Prostate gland (tissue), 2 donors: Measurements from ENCODE around the gene KCNJ2. TPM values are rescaled to one million over a fixed set of nuclear protein-coding genes. Genes with fewer than 3 reads are reported as not detected.

Experiments
- DNase-seq: peaks from one replicate; pipeline ENCODE4 v3.0.0-alpha.2; 2019; ENCODE audit warnings: low spot score
- H3K27ac ChIP-seq, 2 donors: fragments of 200-600 bp; sonication (generic); 2 replicates each; pipeline ENCODE4 v1.5.1; 2017 to 2019
- H3K27me3 ChIP-seq: fragments of 200-600 bp; sonication (generic); replicated peaks from 2 replicates; pipeline ENCODE4 v1.5.1; 2019; ENCODE audit not compliant: insufficient read depth
- H3K36me3 ChIP-seq, 2 donors: fragments of 200-600 bp; sonication (generic); 1 replicate in 1 of 2; 2 replicates in 1 of 2; pipeline versions ENCODE4 v1.5.1 to v1.8.1; 2017 to 2019
- H3K4me1 ChIP-seq: fragments of 200-600 bp; sonication (generic); replicated peaks from 2 replicates; pipeline ENCODE4 v1.5.1; 2019
- H3K4me3 ChIP-seq, 2 donors: fragments of 200-600 bp; sonication (generic); 2 replicates each; pipeline ENCODE4 v1.5.1; 2017 to 2019
- H3K9me3 ChIP-seq: fragments of 200-600 bp; sonication (generic); 2 replicates; pipeline ENCODE4 v1.5.1; 2017
- POLR2A ChIP-seq: fragments of 450-650 bp; IDR thresholded peaks from one replicate; pipeline ENCODE4 v1.6.1; 2016; ENCODE audit warnings: antibody characterized with exemption, mild to moderate bottlenecking
- POLR2AphosphoS5 ChIP-seq: sonication (generic); formaldehyde crosslinking; IDR thresholded peaks from one replicate; pipeline ENCODE4 v1.6.1; 2017; ENCODE audit warnings: antibody characterized with exemption
- WGBS: methylation state at CpG from one replicate; pipeline ENCODE4 v1.1.5; 2018; 5-methylcytosine and 5-hydroxymethylcytosine counted together
- intact Hi-C: fragments of 100-400 bp; cut with DNase I; formaldehyde crosslinking; loops from one replicate; pipeline ENCODE4 v1.14.2; 2022
- total RNA-seq, 2 donors: library from RNA; depleted of rRNA; stranded (reverse); fragments of >200 nt; gene quantifications; one replicate each; pipeline ENCODE4 v1.1.0, GENCODE V29; 2016
- TF ChIP-seq, protein P1 (sequence below), 4 experiments: fragments of 200-600 bp in 2 of 4; fragments of 450-650 bp in 2 of 4; sonication (generic) in 2 of 4; IDR thresholded peaks; 1 replicate in 3 of 4; 2 replicates in 1 of 4; pipeline ENCODE4 v1.5.1; 2016 to 2019; ENCODE audit warnings: antibody characterized with exemption in 4 of 4, mild to moderate bottlenecking in 2 of 4, moderate library complexity in 2 of 4

Gene KCNJ2
- total RNA-seq, 2 donors from 2014 or later: 2.6 to 3.1 TPM

DNA sequence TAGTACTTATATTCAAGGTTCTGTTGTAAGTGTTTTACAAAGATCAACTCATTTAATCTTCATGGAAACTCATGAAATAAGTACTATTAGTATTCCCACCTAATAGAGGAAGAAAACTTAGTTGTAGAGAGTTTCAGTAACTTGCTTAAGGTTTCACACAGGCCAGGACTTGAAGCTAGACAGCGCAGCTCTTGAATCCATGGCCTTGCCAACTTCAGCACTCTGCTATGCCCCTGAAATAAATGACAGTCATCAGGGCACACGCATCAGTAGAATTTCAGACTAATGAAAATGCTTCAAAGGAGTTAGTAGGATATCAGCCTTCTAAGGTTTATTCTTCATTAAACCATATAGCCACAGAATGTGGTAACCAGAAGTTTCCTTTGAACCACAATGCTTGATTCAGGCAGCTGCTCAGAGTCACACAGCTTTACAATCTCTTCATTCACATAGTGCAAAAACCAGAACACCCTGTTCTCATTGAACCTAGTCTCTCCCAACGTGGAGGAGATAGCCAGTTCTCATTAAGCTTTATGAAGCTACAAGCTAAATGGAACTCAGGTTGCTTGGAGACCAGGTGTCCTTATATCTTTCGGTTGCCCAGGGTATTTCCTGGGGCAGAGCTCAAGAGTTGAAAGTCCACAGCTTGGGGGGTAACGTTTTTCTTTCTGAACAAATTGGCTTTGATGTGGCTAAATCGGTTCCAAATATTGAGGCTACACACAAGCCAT, 39.7 kb downstream of the KCNJ2 start:
- no peaks in the 10 kb centered on the region for H3K36me3 ChIP-seq
- WGBS: 60% methylated on average over 6 of the region's 6 CpGs
- no peaks in the 10 kb centered on the region for H3K27me3 ChIP-seq
- H3K9me3 ChIP-seq: no peaks in the 10 kb centered on the region
- no peak for DNase-seq
- H3K4me1 ChIP-seq: no peaks in the 10 kb centered on the region
- TF ChIP-seq POLR2AphosphoS5 (no peak), POLR2A (no peak)
- TF ChIP-seq, protein P1, sequence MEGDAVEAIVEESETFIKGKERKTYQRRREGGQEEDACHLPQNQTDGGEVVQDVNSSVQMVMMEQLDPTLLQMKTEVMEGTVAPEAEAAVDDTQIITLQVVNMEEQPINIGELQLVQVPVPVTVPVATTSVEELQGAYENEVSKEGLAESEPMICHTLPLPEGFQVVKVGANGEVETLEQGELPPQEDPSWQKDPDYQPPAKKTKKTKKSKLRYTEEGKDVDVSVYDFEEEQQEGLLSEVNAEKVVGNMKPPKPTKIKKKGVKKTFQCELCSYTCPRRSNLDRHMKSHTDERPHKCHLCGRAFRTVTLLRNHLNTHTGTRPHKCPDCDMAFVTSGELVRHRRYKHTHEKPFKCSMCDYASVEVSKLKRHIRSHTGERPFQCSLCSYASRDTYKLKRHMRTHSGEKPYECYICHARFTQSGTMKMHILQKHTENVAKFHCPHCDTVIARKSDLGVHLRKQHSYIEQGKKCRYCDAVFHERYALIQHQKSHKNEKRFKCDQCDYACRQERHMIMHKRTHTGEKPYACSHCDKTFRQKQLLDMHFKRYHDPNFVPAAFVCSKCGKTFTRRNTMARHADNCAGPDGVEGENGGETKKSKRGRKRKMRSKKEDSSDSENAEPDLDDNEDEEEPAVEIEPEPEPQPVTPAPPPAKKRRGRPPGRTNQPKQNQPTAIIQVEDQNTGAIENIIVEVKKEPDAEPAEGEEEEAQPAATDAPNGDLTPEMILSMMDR (IDR thresholded peaks at IDR 0.05): no peak
- H3K4me3 ChIP-seq: no peak overlapping the region
- H3K27ac ChIP-seq: no peak overlapping the region
- intact Hi-C loops: no loop called here

DNA sequence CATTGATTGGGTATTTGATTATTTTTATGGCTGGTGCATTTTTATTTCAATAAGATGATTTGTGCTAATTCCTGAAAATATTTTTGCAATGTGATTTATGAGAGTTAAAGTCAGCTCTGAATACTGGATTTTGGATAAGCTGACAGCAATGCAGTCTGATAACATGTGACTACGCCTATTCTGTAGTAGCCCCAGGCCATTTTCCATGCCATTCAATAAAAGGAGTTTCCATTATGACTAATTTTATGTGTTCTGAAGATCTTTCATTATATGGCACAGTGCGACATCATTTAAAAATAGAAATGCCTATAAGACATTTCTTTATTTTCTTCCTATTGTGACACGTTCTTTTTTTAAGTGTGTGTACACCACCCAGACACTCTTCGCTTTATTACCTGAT, 46.3 kb downstream of the KCNJ2 start:
- no peak overlapping the region for H3K4me3 ChIP-seq
- no peak overlapping the region for H3K27ac ChIP-seq
- no peaks in the 10 kb centered on the region for H3K4me1 ChIP-seq
- 79% methylated on average over 4 of the region's 4 CpGs for whole genome bisulfite sequencing
- H3K27me3 ChIP-seq: no peaks in the 10 kb centered on the region
- DNase-seq: no peak
- H3K36me3 ChIP-seq: no peaks in the 10 kb centered on the region
- intact Hi-C loops: no loop called here
- TF ChIP-seq POLR2AphosphoS5 (no peak), POLR2A (no peak)
- TF ChIP-seq, protein P1 (IDR thresholded peaks at IDR 0.05): no peak
- no peaks in the 10 kb centered on the region for H3K9me3 ChIP-seq

DNA sequence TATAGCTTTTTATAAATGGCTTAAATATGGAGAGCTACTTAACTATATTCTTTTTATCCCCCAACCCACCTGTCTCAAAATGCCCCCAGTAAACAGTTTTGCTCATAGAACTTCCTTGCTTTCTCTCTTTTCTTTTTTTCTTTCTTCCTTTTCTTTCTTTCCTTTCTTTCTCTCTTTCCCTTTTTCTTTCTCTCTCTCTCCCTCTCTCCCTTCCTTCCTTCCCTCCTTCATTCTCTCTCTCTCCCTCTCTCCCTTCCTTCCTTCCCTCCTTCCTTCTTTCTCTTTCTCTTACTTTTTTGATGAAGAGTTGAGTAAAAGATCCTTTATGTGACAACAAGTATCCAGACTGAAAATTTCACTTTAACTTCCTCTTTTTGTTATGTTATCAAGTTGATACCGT, 48.2 kb downstream of the KCNJ2 start:
- no peaks in the 10 kb centered on the region for H3K9me3 ChIP-seq
- DNase-seq: no peak
- H3K27ac ChIP-seq: no peak overlapping the region
- H3K36me3 ChIP-seq: no peaks in the 10 kb centered on the region
- intact Hi-C loops: no loop called here
- H3K4me1 ChIP-seq: no peaks in the 10 kb centered on the region
- H3K27me3 ChIP-seq: no peaks in the 10 kb centered on the region
- TF ChIP-seq, protein P1 (IDR thresholded peaks at IDR 0.05): no peak
- TF ChIP-seq POLR2AphosphoS5 (no peak), POLR2A (no peak)
- H3K4me3 ChIP-seq: no peak overlapping the region
- WGBS: 76% methylated on average over 1 of the region's 1 CpG

DNA sequence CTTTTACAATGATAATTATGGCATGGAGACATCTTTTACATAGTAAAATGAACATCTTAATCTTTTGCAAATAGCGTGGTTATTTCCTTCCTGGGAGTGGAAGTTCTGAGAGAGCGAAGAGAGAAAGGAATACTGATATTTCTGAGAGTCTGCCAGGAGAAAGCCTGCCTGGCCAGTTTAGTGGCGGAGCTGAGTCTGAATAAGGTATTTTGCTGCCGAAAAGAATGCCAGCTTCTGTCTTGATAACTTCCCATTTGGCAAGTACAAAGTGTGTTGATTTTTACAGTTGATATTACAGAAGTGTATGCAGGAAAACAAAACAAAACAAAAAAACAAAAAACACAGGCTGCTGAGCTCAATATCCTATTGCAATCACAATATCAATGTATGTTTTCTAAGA, 55.9 kb downstream of the KCNJ2 start:
- TF ChIP-seq POLR2A (no peak), POLR2AphosphoS5 (no peak)
- TF ChIP-seq, protein P1 (IDR thresholded peaks at IDR 0.05): no peak
- no peaks in the 10 kb centered on the region for H3K27me3 ChIP-seq
- peak; percentile 35 for DNase-seq
- intact Hi-C loops: no loop called here
- 21% methylated on average over 4 of the region's 4 CpGs for WGBS
- no peak overlapping the region for H3K4me3 ChIP-seq
- no peaks in the 10 kb centered on the region for H3K9me3 ChIP-seq
- no peaks in the 10 kb centered on the region for H3K4me1 ChIP-seq
- H3K27ac ChIP-seq: no peak overlapping the region
- no peaks in the 10 kb centered on the region for H3K36me3 ChIP-seq

Other genes starting within 250 kb of the KCNJ2 start
- gene KCNJ16, start 94.3 kb upstream of the KCNJ2 start, total RNA-seq: 1 to 10 TPM in 1 of 2 donors, not detected in 1; 1.3 TPM